GM21786 (cell line): ENCODE measurements around the gene TSPYL2.

Source experiments
- ATAC-seq: cut with Tn5 transposase; IDR thresholded peaks from one replicate; pipeline ENCODE4 v1.9.1; 2021; ENCODE audit not compliant: unreplicated experiment

TSPYL2 gene

DNA sequence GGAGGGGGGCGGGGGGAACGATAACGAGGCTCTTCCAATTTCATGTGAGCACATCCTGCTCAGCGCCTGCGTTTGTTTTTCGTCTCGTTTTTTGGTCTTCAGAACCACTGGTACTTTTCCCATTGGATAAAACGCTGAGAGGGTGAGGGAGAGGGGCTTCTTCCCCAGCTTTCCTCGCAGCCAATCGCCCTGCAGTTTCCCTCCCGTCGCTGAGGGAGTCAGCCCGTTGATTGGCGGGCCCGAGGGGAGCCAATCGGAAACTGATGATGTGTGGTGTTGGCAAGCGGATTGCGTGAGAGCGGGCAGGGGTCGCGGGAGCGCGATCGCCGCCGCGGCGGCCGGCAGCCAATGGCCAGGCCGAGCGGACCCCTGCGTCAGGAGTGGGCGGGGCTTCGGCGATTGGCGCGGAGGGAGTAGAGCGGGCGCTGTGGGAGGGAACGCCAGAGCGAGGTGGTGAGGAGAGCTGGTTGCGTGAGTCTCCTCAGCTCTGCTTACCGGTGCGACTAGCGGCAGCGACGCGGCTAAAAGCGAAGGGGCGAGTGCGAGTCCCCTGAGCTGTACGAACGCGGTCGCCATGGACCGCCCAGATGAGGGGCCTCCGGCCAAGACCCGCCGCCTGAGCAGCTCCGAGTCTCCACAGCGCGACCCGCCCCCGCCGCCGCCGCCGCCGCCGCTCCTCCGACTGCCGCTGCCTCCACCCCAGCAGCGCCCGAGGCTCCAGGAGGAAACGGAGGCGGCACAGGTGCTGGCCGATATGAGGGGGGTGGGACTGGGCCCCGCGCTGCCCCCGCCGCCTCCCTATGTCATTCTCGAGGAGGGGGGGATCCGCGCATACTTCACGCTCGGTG is at the start of gene TSPYL2:
TSS of gene TSPYL2 (plus strand) at position 443 of the 848 bp plus-strand sequence. CDS start at position 575, 132 bp downstream.
- ATAC-seq: peak; percentile 91

DNA sequence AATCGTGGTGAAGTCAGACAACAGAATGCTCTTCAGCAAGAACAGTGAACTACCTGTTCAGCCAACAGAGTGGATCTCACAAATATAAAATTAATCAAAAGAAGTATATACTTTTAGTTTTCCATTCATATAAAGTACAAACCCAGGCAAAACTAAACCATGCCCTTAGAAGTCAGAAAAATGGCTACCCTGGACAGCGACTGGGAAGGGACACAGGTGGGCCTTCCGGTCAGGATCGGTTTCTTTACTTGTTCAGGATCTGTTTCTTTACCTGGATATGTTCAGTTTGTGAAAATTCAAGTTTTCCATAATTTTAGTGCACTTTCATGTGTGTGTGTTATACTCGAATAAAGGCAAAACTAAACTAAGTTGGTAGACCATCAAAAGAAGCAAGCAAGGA is 46.0 kb upstream of the TSPYL2 start:
- ATAC-seq: no peak

DNA sequence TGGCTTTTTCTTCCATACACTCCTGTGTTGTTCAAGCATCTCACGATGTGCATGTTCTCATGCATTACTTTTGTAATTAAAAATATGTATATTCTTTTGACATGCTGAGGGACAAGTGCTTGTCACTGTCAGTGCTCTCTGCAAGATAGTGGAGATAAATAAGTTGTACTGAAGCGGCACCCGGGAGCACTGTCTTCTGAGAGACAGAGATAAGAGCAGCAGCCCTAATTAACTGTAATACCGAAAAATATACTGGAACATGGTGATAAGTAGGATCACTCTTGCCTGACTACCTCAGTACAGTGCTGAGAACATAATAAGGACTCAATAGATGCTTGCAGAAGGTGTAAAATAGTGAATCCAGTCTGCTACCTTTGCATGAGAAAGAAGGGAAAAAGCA is 42.9 kb upstream of the TSPYL2 start:
- ATAC-seq: no peak

- no peak for ATAC-seq
Measured at GRCh38 chrX:53044995-53045394, 37.2 kb upstream of the TSPYL2 start.

DNA sequence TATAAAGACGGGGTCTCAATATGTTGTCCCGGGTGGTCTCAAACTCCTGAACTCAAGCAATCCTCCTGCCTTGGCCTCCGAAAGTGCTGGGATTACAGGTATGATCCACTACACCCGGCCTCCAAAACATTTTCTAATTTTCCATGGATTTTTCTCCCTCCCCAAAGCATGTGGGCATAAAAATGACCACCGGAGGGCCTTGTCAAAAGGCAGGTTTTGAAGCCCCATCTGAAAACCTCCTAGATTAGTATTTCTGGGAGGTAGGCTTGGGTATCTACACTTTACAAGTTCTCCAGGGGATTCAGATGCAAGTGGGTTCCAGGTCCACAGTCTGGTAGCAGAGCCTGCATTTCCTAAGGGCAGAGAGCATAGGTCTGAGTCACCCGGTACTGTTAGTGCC is 34.9 kb upstream of the TSPYL2 start:
- no peak for ATAC-seq

GRCh38 chrX:53048169-53049126 is 33.7 kb upstream of the TSPYL2 start, which contains the start of gene GPR173:
Gene GPR173, plus strand, starts transcription at chrX:53048789. Its CDS starts 27,833 bp downstream, at chrX:53076622.
- no peak for ATAC-seq

GRCh38 chrX:53049127-53049517 is 33.0 kb upstream of the TSPYL2 start:
- ATAC-seq: no peak

DNA sequence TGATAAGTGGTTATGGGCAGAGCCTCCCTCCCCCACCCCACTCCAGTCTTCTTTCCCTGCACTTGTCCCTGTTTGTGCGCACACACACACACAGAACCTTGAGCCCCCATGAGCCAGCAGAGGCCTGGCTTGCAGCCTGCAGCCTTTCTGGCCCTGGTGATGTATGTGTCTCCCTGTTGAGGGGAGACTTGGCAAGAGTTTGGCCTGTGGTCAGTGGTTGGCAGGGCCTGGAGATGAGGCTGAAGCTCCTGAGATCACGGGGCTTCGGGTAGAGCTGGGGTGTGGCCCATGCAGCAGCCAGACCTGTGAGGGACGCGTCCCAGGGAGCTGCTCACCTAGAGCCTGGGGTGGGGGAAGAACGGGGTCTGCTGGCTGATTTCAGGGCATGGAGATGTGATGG is 31.3 kb upstream of the TSPYL2 start:
- ATAC-seq: no peak

DNA sequence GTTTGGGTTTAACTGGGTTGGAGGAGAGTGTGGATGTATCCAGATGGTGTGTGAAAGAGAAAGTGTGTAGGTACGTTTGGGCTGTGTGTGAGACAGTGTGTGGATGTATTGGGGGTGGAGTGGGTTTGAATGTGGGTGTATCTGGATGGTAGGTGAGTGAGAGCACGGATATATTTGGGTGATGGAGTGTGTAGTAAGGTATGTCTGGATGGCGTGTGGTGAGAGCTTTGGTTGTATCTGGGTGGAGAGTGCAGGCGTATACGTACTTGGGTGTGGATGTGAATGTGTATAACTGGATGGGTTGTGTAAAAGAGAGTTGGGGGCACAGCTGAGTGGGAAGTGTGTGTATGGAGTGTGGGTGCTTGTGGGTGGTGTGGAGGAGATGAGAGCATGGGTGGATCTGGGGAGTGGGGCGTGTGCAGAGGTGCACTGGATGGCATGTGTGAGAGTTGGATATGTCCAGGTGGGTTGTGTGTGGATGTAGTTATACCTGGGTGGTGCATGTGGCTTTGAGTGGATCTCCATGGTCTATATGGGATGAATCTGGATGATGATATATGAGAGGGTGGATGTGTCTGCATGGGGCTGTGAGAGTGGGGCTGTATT is 26.8 kb upstream of the TSPYL2 start:
- no peak for ATAC-seq

DNA sequence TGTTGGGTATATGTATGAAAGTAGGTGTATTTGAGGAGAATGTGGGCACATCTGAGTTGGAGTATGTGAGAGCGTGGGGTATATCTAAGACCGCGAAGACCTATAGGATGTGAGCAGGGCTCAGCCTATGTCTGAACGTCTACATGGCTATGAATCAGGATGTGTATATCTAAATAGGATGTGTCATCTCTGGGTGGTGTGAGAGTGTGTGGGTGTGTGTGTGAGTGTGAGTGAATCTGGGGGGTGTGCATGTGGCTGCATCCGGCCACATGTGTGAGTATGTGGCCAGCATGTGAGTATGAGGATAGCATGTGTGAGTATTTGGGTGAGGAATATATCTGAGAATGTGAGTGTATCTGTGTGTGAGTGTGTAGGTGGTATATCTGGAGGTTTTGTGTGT is 25.9 kb upstream of the TSPYL2 start:
- no peak for ATAC-seq

DNA sequence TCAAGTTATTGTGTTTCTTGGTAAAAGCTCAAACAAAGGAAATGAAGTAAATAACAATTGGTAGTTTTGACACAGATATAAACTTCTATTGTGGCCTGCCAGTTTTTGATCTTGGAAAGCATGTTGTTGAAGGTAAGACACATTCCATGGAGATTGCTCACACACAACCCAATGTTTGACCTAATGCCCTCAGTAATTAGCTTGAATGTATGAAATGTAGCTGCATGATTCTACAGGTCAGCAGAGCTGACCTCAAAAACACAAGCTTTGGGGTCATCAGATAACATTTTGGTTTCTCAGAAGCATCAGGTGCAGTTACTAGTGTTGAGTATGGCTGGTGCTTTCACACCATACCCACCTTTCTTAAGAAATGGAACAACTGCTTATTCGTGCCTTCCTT is 17.1 kb upstream of the TSPYL2 start:
- ATAC-seq: no peak

- ATAC-seq: no peak
Measured at GRCh38 chrX:53071064-53071463, 11.1 kb upstream of the TSPYL2 start.

DNA sequence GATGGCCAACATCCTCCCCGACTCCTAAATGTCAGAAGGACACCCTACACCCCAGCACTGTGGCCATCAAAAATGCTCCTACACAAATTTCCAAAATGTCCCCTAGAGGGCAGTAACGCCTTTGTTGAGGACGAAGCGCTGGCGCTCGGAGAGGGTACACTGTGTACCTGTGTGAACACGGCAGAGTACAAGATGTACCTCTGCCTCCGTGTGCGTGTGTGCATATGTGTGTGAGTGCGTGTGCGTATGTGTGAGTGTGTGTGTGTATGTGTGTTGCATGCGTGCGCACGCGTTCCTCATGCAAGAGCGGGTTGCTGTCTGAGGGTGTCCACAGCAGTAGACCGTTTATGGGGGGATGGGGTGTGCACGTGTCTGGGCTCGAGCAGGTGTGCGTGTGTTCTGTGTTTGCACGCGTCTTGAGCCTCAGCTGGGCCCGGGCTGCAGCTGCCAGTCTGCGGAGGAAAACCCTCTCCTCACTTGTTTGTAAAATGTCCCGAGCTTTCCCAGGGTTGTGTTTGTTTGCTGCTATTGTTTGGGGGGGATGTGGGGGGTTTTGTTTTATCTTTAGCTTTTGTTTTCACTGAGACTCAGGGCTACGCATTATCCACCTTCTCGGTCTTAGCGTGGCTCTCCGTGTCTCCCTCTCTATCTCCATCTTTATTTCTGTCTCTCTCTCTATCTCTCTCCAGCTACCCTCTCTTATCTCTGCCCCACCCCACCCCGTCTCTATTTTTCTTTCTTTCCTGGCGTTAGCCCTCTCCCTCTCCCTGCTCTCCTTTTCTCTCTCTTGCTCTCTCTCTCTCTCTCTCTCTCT is 10.4 kb upstream of the TSPYL2 start:
- peak; percentile 78 for ATAC-seq

GRCh38 chrX:53072418-53073114 is 9.6 kb upstream of the TSPYL2 start:
- no peak for ATAC-seq

GRCh38 chrX:53073115-53073586 is 9.0 kb upstream of the TSPYL2 start:
- ATAC-seq: no peak

GRCh38 chrX:53075011-53075410 is 7.2 kb upstream of the TSPYL2 start:
- ATAC-seq: no peak

GRCh38 chrX:53076671-53077070 is 5.5 kb upstream of the TSPYL2 start:
- ATAC-seq: no peak

DNA sequence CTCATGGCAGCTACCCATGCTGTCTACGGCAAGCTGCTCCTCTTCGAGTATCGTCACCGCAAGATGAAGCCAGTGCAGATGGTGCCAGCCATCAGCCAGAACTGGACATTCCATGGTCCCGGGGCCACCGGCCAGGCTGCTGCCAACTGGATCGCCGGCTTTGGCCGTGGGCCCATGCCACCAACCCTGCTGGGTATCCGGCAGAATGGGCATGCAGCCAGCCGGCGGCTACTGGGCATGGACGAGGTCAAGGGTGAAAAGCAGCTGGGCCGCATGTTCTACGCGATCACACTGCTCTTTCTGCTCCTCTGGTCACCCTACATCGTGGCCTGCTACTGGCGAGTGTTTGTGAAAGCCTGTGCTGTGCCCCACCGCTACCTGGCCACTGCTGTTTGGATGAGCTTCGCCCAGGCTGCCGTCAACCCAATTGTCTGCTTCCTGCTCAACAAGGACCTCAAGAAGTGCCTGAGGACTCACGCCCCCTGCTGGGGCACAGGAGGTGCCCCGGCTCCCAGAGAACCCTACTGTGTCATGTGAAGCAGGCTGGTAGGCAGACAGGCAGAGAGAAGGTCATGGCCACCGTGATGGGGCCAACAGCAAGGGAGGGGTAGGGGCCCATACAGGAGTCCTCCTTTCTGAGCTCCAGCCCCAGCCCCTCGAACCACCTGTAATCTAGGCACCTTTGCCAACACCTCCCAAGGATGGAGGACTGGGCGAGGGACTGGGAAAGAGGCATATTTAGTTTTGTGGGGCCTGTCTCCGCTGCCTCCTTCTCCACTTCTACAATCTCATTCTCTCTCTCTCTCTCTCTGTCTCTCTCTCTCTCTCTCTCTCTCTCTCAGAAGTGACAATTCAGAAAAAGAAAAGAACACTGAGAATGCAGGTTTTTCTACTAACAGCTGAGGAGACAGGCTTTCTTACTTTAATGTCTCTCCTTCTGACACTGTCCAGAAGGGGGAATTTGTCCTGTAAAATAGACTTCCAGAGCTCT is 4.7 kb upstream of the TSPYL2 start:
- ATAC-seq: no peak

DNA sequence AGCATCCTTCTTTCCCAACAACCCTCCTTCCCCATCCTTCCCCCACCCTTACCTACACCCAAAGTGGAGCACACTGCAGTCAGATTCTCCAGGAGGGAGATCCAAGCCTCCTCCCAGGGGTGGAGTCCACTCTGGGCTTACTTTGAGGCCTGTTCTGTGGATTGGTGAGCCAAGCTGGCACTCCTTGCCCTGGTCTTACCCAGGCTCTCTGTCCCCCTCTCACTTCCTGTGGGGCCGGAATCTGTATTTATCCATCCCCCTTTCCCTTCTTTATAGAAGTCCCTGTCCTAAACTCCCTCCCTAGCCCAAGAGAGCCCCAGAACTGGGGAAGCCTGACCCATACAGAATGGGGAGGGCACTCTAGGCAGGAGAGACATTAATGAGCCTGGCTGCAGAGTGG is 3.2 kb upstream of the TSPYL2 start:
- ATAC-seq: no peak
